Measurements from ENCODE around the gene TMEM63A. TPM values are rescaled to one million over a fixed set of nuclear protein-coding genes. Genes with fewer than 3 reads are reported as not detected.

The TMEM63A gene
- polyA plus RNA-seq, 2 of the 4 experiments (the other 2 are of a cell fraction) = 7.5 to 9.5 TPM

DNA sequence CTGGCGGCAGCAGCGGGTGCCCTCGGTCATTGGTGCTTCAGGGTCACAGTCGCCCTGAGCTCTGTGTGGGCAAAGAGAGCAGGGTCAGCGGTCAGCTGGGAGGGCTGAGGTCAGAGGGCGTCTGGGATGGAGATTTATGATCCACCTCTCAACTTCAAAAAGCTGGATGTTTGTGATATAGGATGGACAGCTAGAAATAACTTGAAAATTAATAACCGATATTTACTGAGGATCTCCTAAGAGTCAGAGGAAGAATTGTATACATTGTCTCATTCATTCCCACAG is 4.8 kb upstream of the TMEM63A start:
- Histone ChIP-seq H3K4me2 (no peak overlapping the region; the same call in 2 of the 3 replicates), H3K4me1 (peaks cover 48% of the 10 kb centered on the region), H3K27ac (no peak overlapping the region), H3K4me3 (no peak overlapping the region), H3K9me3 (no peaks in the 10 kb centered on the region)
- DNase-seq (ENCODE audit: low read depth in 1 of 2, low spot score in 1 of 2) = no peak
- no peak for ATAC-seq
- CTCF ChIA-PET = interaction anchor here (19.4 kb wide), 1 partner anchor 20 kb away, joined by 207 read pairs; no protein-coding TSS in a partner anchor
- no peak for FAIRE-seq
- TF ChIP-seq ZC3H11A (IDR thresholded peaks at IDR 0.05) = no peak
- no peak for TF ChIP-seq HOXB5 (CRISPR knock-in tag; IDR thresholded peaks at IDR 0.05)
- TF ChIP-seq NFE2L2 (conservative IDR thresholded peaks at IDR 0.05; ENCODE audit: low read length) = no peak
- no peak for TF ChIP-seq CEBPB (IDR thresholded peaks at IDR 0.05)
- no peak for TF ChIP-seq ZNF302 (CRISPR knock-in tag; IDR thresholded peaks at IDR 0.05)
- no peak for TF ChIP-seq RNF2 (IDR thresholded peaks at IDR 0.05; ENCODE audit: borderline replicate concordance, low read depth)
- no peak for TF ChIP-seq MAFK (IDR thresholded peaks at IDR 0.05; ENCODE audit: partially characterized antibody)
- POLR2A ChIA-PET = no interaction called here
- WGBS (ENCODE audit: missing lambda C conversion rate) = 88% methylated on average over 7 of the region's 7 CpGs

DNA sequence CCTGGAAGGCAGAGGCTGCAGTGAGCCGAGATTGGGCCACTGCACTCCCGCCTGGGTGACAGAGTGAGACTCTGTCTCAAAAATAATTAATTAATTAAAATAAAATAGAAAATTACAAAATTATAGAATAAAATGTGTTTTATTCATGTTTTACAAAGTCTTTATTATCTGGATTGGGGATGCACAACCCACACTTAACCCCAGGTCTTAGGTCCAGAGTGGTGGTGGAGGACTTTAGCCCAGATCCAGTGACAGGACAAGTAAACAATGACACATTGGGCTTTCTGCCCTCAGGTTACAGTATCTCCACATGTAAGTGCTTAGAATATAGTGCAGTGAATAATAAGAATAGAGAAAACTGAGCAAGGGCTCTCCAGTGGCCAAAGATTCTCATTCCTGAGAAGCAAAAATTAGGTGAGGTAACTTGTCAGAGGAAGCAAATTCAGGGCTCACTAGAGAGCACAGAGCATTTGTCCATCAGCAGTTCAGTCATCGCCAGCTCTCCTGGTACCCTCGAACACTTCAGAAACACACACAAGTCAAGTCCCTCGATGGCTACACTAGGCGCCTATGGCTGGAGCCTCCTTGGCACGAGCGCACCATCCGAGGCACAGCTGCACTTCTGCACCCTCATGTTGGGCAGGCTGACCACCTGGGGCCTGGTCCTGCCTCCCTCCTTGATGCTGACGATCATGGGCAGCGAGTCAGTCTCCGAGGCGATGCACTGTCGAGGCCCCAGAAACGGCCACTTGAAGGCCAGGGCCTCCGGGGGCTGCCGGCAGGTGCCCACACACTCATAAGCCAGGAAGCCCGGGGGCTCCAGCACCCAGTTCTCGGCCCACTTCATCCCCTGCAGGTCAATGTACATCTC is 4.2 kb upstream of the TMEM63A start:
- ATAC-seq = no peak
- no peak for TF ChIP-seq TFCP2L1 (CRISPR knock-in tag; IDR thresholded peaks at IDR 0.05)
- TF ChIP-seq CHD4 (IDR thresholded peaks at IDR 0.05; ENCODE audit: borderline replicate concordance) = no peak
- TF ChIP-seq, protein P1, sequence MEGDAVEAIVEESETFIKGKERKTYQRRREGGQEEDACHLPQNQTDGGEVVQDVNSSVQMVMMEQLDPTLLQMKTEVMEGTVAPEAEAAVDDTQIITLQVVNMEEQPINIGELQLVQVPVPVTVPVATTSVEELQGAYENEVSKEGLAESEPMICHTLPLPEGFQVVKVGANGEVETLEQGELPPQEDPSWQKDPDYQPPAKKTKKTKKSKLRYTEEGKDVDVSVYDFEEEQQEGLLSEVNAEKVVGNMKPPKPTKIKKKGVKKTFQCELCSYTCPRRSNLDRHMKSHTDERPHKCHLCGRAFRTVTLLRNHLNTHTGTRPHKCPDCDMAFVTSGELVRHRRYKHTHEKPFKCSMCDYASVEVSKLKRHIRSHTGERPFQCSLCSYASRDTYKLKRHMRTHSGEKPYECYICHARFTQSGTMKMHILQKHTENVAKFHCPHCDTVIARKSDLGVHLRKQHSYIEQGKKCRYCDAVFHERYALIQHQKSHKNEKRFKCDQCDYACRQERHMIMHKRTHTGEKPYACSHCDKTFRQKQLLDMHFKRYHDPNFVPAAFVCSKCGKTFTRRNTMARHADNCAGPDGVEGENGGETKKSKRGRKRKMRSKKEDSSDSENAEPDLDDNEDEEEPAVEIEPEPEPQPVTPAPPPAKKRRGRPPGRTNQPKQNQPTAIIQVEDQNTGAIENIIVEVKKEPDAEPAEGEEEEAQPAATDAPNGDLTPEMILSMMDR (IDR thresholded peaks at IDR 0.05) = no peak
- no peak for TF ChIP-seq FOSL2 (IDR thresholded peaks at IDR 0.05)
- no peak for TF ChIP-seq FOSL2 (CRISPR knock-in tag; IDR thresholded peaks at IDR 0.05)
- TF ChIP-seq RCOR1 (IDR thresholded peaks at IDR 0.05; ENCODE audit: low read depth, low read length) = no peak
- TF ChIP-seq MAZ (IDR thresholded peaks at IDR 0.05; ENCODE audit: borderline replicate concordance, low read depth, low read length) = no peak
- no peak for TF ChIP-seq RFX5 (IDR thresholded peaks at IDR 0.05)
- no peak for TF ChIP-seq FOXS1 (CRISPR knock-in tag; IDR thresholded peaks at IDR 0.05)
- no peak for TF ChIP-seq ZNF302 (CRISPR knock-in tag; IDR thresholded peaks at IDR 0.05)
- no peak for TF ChIP-seq NPAS2 (CRISPR knock-in tag; IDR thresholded peaks at IDR 0.05; ENCODE audit: borderline replicate concordance)
- TF ChIP-seq GATA3 (IDR thresholded peaks at IDR 0.05; ENCODE audit: borderline replicate concordance) = no peak
- TF ChIP-seq CBX2 (IDR thresholded peaks at IDR 0.05; ENCODE audit: borderline replicate concordance, low read depth) = no peak
- TF ChIP-seq EP300 (IDR thresholded peaks at IDR 0.05) = no peak
- no peak for TF ChIP-seq ZFP36 (IDR thresholded peaks at IDR 0.05; ENCODE audit: borderline replicate concordance, partially characterized antibody)
- no peak for TF ChIP-seq ZC3H11A (IDR thresholded peaks at IDR 0.05)
- no peak for TF ChIP-seq ZSCAN20 (CRISPR knock-in tag; IDR thresholded peaks at IDR 0.05)
- H3K4me2 ChIP-seq = peak overlapping the region; percentile 28; the same call in 2 of the 3 replicates
- H3K4me1 ChIP-seq = peaks cover 51% of the 10 kb centered on the region
- ChIA-PET CTCF (interaction anchor here (2.4 to 19.4 kb wide), 2 partner anchors 20 to 412 kb away, joined by 6 to 207 read pairs; no protein-coding TSS in a partner anchor), POLR2A (no interaction called here)
- 92% methylated on average over 10 of the region's 19 CpGs for WGBS (ENCODE audit: missing lambda C conversion rate)
- H3K27ac ChIP-seq = no peak overlapping the region
- DNase-seq (ENCODE audit: low read depth in 1 of 2, low spot score in 1 of 2) = no peak
- no peaks in the 10 kb centered on the region for H3K9me3 ChIP-seq
- FAIRE-seq = no peak
- no peak overlapping the region for H3K4me3 ChIP-seq

DNA sequence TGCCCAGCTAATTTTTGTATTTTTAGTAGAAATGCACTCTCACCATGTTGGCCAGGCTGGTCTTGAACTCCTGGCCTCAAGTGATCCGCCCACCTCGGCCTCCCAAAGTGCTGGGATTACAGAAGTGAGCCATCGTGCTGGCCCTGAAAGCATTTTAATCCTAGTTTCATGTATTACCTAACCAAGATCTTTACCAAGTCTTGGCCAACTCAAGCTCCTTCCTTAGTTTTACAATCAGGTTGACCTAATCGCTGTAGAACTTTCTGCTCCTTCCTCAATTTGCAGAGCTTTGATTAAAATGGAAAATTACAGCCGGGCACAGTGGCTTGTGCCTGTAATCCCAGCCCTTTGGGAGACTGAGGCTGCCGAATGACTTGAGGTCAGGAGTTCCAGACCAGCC is 3.2 kb upstream of the TMEM63A start:
- no peak overlapping the region for H3K4me2 ChIP-seq
- H3K27ac ChIP-seq = no peak overlapping the region
- CTCF ChIA-PET = interaction anchor here (2.4 to 19.4 kb wide), 2 partner anchors 22 to 411 kb away, joined by 6 to 207 read pairs; no protein-coding TSS in a partner anchor
- POLR2A ChIA-PET = interaction anchor here (0.7 kb wide), 1 partner anchor 457 kb away, joined by 5 read pairs; no protein-coding TSS in a partner anchor
- WGBS (ENCODE audit: missing lambda C conversion rate) = 92% methylated on average over 6 of the region's 6 CpGs
- H3K9me3 ChIP-seq = no peaks in the 10 kb centered on the region
- DNase-seq (ENCODE audit: low read depth in 1 of 2, low spot score in 1 of 2) (no peak), FAIRE-seq (no peak), ATAC-seq (no peak)
- TF ChIP-seq, protein P2, sequence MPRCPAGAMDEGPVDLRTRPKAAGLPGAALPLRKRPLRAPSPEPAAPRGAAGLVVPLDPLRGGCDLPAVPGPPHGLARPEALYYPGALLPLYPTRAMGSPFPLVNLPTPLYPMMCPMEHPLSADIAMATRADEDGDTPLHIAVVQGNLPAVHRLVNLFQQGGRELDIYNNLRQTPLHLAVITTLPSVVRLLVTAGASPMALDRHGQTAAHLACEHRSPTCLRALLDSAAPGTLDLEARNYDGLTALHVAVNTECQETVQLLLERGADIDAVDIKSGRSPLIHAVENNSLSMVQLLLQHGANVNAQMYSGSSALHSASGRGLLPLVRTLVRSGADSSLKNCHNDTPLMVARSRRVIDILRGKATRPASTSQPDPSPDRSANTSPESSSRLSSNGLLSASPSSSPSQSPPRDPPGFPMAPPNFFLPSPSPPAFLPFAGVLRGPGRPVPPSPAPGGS (IDR thresholded peaks at IDR 0.05) = no peak
- no peak for TF ChIP-seq NFE2L2 (conservative IDR thresholded peaks at IDR 0.05; ENCODE audit: low read length)
- TF ChIP-seq, protein P3, sequence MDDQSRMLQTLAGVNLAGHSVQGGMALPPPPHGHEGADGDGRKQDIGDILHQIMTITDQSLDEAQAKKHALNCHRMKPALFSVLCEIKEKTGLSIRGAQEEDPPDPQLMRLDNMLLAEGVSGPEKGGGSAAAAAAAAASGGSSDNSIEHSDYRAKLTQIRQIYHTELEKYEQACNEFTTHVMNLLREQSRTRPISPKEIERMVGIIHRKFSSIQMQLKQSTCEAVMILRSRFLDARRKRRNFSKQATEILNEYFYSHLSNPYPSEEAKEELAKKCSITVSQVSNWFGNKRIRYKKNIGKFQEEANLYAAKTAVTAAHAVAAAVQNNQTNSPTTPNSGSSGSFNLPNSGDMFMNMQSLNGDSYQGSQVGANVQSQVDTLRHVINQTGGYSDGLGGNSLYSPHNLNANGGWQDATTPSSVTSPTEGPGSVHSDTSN (IDR thresholded peaks at IDR 0.05) = no peak
- TF ChIP-seq, protein P4, sequence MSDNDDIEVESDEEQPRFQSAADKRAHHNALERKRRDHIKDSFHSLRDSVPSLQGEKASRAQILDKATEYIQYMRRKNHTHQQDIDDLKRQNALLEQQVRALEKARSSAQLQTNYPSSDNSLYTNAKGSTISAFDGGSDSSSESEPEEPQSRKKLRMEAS (IDR thresholded peaks at IDR 0.05) = no peak
- TF ChIP-seq HEYL (CRISPR knock-in tag; IDR thresholded peaks at IDR 0.05) = no peak
- no peak for TF ChIP-seq HOXA7 (CRISPR knock-in tag; IDR thresholded peaks at IDR 0.05)
- no peak for TF ChIP-seq TFCP2L1 (CRISPR knock-in tag; IDR thresholded peaks at IDR 0.05)
- TF ChIP-seq, protein P5, sequence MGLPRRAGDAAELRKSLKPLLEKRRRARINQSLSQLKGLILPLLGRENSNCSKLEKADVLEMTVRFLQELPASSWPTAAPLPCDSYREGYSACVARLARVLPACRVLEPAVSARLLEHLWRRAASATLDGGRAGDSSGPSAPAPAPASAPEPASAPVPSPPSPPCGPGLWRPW (IDR thresholded peaks at IDR 0.05) = no peak
- H3K4me3 ChIP-seq = no peak overlapping the region
- peaks cover 48% of the 10 kb centered on the region for H3K4me1 ChIP-seq
